ENCODE data around the gene TMEM121B.

The TMEM121B gene

GRCh38 chr22:17137861-17138425, 16.8 kb upstream of the TMEM121B start:
- DNase-seq: no peak

GRCh38 chr22:17137170-17137569, 16.0 kb upstream of the TMEM121B start:
- no peak for DNase-seq

GRCh38 chr22:17135153-17135760, 14.1 kb upstream of the TMEM121B start:
- DNase-seq: no peak

GRCh38 chr22:17133137-17133536, 12.0 kb upstream of the TMEM121B start:
- DNase-seq: no peak

- no peak for DNase-seq
Measured at GRCh38 chr22:17132112-17132511, 11.0 kb upstream of the TMEM121B start.

GRCh38 chr22:17131686-17132085, 10.5 kb upstream of the TMEM121B start:
- DNase-seq: no peak

GRCh38 chr22:17130199-17130598, 9.0 kb upstream of the TMEM121B start:
- no peak for DNase-seq

GRCh38 chr22:17120711-17121232, 388 bp downstream of the TMEM121B start:
- DNase-seq: no peak

GRCh38 chr22:17120281-17120680, 879 bp downstream of the TMEM121B start:
- DNase-seq: peak; percentile 32

GRCh38 chr22:17119481-17120202, 1.5 kb downstream of the TMEM121B start:
- DNase-seq: no peak

GRCh38 chr22:17118342-17118741, 2.8 kb downstream of the TMEM121B start:
- no peak for DNase-seq

GRCh38 chr22:17117890-17118289, 3.3 kb downstream of the TMEM121B start:
- DNase-seq: peak; percentile 17

GRCh38 chr22:17117400-17117799, 3.8 kb downstream of the TMEM121B start:
- no peak for DNase-seq

GRCh38 chr22:17116572-17117330, 4.4 kb downstream of the TMEM121B start:
- DNase-seq: no peak

- DNase-seq: no peak
Measured at GRCh38 chr22:17115945-17116565, 5.1 kb downstream of the TMEM121B start.

GRCh38 chr22:17115236-17115635, 5.9 kb downstream of the TMEM121B start:
- no peak for DNase-seq

GRCh38 chr22:17114898-17115235, 6.3 kb downstream of the TMEM121B start:
- DNase-seq: no peak

- no peak for DNase-seq
Measured at GRCh38 chr22:17114173-17114897, 6.8 kb downstream of the TMEM121B start.

GRCh38 chr22:17113600-17113999, 7.6 kb downstream of the TMEM121B start:
- no peak for DNase-seq

- no peak for DNase-seq
Measured at GRCh38 chr22:17112491-17113042, 8.6 kb downstream of the TMEM121B start.

GRCh38 chr22:17110791-17111550, 10.2 kb downstream of the TMEM121B start:
- no peak for DNase-seq

Measured in activated CD4-positive, alpha-beta T cell treated with anti-CD3 and anti-CD28 coated beads, Interleukin-2, amount 50 U/mL, for 16 hours (primary cell).